K562 (cell line): ENCODE results near the gene FUNDC2. TPM values are rescaled to one million over a fixed set of nuclear protein-coding genes. Genes with fewer than 3 reads are reported as not detected.

Experiments used
- CEBPB ChIP-seq: fragments of 450-650 bp; IDR thresholded peaks from 2 replicates; pipeline ENCODE4 v1.6.1; 2016; ENCODE audit warnings: missing genetic modification characterization, missing compliant biosample characterization
- DEAF1 ChIP-seq: fragments of 450-650 bp; formaldehyde crosslinking; IDR thresholded peaks from 2 replicates; pipeline ENCODE4 v1.4.0; 2020; ENCODE audit warnings: mild to moderate bottlenecking, moderate library complexity
- ILF3 ChIP-seq: fragments of 450-650 bp; IDR thresholded peaks from 2 replicates; pipeline ENCODE4 v1.6.1; 2018; ENCODE audit warnings: antibody characterized with exemption, mild to moderate bottlenecking, moderate library complexity, borderline replicate concordance
- MTF1 ChIP-seq: fragments of 250-450 bp; sonication (Bioruptor Pico); IDR thresholded peaks from 2 replicates; pipeline ENCODE4 v1.9.0; 2021; ENCODE audit warnings: moderate library complexity, mild to moderate bottlenecking, inconsistent platforms, borderline replicate concordance
- MXI1 ChIP-seq: IDR thresholded peaks from 2 replicates; pipeline ENCODE4 v1.6.1; 2011; ENCODE audit warnings: low read depth, mild to moderate bottlenecking, improper control_type of control experiment, low read length
- NONO ChIP-seq, 2 experiments: fragments of 200-400 bp in 1 of 2; fragments of 450-650 bp in 1 of 2; formaldehyde crosslinking in 1 of 2; IDR thresholded peaks; 2 replicates each; pipeline ENCODE4 v1.6.1; 2017; ENCODE audit warnings: low read depth in 2 of 2, mild to moderate bottlenecking in 2 of 2, moderate library complexity in 2 of 2, low read length in 1 of 2
- PPARD ChIP-seq: fragments of 250-450 bp; sonication (Bioruptor Pico); IDR thresholded peaks from 2 replicates; pipeline ENCODE4 v1.8.0; 2022; ENCODE audit warnings: inconsistent platforms, mild to moderate bottlenecking, moderate library complexity
- SFPQ ChIP-seq: fragments of 200-400 bp; formaldehyde crosslinking; IDR thresholded peaks from 2 replicates; pipeline ENCODE4 v1.6.1; 2017; ENCODE audit warnings: mild to moderate bottlenecking, low read depth, low read length, moderate library complexity
- TAF9B ChIP-seq: fragments of 450-650 bp; IDR thresholded peaks from 2 replicates; pipeline ENCODE4 v1.6.1; 2018; ENCODE audit warnings: mild to moderate bottlenecking; ENCODE audit not compliant: partially characterized antibody
- TRIM25 ChIP-seq: fragments of 450-650 bp; IDR thresholded peaks from 2 replicates; pipeline ENCODE4 v1.7.0; 2016; ENCODE audit warnings: borderline replicate concordance
- ZNF121 ChIP-seq: sonication (generic); formaldehyde crosslinking; conservative IDR thresholded peaks from 2 replicates; pipeline ENCODE4 v1.8.0; 2022; ENCODE audit warnings: missing genetic modification reagents
- ZNF384 ChIP-seq: IDR thresholded peaks from 2 replicates; pipeline ENCODE4 v1.6.1; 2012; ENCODE audit warnings: low read depth, low read length, improper control_type of control experiment
- polyA plus RNA-seq, 8 experiments: library from polyadenylated mRNA; depleted of rRNA in 4 of 8; stranded (reverse) in 5 of 8; unstranded in 3 of 8; fragments of >200 nt; fragmentation: Nextera tagmentation in 2 of 8; fragmentation: Illumina TruSeq in 1 of 8; extraction: Ambion mirVana in 2 of 8; extraction: Trizol in 1 of 8; gene quantifications; 2 replicates each; pipeline versions ENCODE4 v1.2.1 to v1.2.3, GENCODE V29; 2011 to 2014; ENCODE audit warnings: inconsistent platforms in 1 of 8, missing spikeins in 1 of 8
- total RNA-seq, 7 experiments: library from RNA; depleted of rRNA in 6 of 7; stranded (reverse); fragments of >200 nt in 6 of 7; fragmentation: Illumina TruSeq in 2 of 7; extraction: Trizol in 2 of 7; gene quantifications; 2 replicates each; pipeline versions ENCODE4 v1.2.1 to v1.2.3, GENCODE V29; 2011 to 2021; ENCODE audit warnings: low replicate concordance in 1 of 7
- TF ChIP-seq, protein P1 (sequence below): fragments of 250-450 bp; sonication (Bioruptor Pico); IDR thresholded peaks from 2 replicates; pipeline ENCODE4 v1.8.0; 2021; ENCODE audit warnings: moderate library complexity, mild to moderate bottlenecking, inconsistent platforms
- TF ChIP-seq, protein P2 (sequence below): fragments of 200-800 bp; sonication (Bioruptor generic); IDR thresholded peaks from 2 replicates; pipeline ENCODE4 v1.6.1; 2017; ENCODE audit warnings: missing genetic modification characterization, missing compliant biosample characterization

FUNDC2 gene
- total and polyA plus RNA-seq, 9 of the 15 experiments (the other 6 are each of a cell fraction or from before 2014, with no cell fraction given): 50.6 to 235 (median 123) TPM

DNA sequence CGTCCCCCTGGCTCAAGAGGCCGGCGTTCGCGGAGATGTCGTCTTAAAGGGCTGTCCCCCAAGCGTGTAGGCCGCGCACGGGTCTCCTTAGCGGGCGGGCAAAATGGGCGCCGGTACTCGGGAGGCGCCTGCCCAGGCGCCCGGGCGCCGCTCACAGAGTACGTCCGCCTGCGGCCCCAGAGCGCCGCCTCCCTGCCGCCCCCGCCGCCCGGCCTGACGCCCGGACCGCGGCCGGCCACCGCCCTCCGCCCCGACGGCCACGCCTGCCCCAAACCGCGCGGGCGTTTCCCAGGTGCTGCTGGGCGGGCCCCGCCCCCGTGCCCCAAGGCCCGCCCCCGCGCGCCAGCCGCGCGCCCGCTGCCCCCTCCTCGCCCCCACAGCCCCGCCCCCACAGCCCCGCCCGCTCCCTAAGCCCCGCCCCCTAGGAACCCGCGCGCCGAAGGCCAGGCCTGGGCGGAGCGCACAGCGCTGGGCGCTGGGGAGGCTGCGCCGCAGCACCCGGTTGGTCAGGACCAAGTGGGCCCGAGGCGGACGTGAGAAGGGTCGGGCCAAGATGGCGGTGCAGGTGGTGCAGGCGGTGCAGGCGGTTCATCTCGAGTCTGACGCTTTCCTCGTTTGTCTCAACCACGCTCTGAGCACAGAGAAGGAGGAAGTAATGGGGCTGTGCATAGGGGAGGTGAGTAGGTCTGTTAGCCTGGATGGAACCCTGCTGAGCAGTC is 44.5 kb downstream of the FUNDC2 start, which contains the start of the genes BRCC3, CMC4 and MTCP1 (continued):
- TF ChIP-seq MTF1 (CRISPR knock-in tag) (no peak), ZNF384 (no peak), NONO (IDR thresholded peaks at IDR 0.05; ENCODE audit: low read depth in 2 of 2, low read length in 1 of 2) (0 out of 4 replicates have a peak, but pooled peaks of 1 of the 2 experiments have one; percentile 10), DEAF1 (CRISPR knock-in tag) (no peak), PPARD (CRISPR knock-in tag) (no peak), TRIM25 (no peak), MXI1 (no peak), ZNF121 (CRISPR knock-in tag) (no peak), TAF9B (peak; percentile 74), SFPQ (no peak), CEBPB (tag) (no peak), ILF3 (no peak)
- TF ChIP-seq, protein P1, sequence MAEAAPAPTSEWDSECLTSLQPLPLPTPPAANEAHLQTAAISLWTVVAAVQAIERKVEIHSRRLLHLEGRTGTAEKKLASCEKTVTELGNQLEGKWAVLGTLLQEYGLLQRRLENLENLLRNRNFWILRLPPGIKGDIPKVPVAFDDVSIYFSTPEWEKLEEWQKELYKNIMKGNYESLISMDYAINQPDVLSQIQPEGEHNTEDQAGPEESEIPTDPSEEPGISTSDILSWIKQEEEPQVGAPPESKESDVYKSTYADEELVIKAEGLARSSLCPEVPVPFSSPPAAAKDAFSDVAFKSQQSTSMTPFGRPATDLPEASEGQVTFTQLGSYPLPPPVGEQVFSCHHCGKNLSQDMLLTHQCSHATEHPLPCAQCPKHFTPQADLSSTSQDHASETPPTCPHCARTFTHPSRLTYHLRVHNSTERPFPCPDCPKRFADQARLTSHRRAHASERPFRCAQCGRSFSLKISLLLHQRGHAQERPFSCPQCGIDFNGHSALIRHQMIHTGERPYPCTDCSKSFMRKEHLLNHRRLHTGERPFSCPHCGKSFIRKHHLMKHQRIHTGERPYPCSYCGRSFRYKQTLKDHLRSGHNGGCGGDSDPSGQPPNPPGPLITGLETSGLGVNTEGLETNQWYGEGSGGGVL (CRISPR knock-in tag): no peak
- TF ChIP-seq, protein P2, sequence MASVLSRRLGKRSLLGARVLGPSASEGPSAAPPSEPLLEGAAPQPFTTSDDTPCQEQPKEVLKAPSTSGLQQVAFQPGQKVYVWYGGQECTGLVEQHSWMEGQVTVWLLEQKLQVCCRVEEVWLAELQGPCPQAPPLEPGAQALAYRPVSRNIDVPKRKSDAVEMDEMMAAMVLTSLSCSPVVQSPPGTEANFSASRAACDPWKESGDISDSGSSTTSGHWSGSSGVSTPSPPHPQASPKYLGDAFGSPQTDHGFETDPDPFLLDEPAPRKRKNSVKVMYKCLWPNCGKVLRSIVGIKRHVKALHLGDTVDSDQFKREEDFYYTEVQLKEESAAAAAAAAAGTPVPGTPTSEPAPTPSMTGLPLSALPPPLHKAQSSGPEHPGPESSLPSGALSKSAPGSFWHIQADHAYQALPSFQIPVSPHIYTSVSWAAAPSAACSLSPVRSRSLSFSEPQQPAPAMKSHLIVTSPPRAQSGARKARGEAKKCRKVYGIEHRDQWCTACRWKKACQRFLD (CRISPR knock-in tag): no peak
